Measurements from ENCODE around the gene MMP7.
A peak's percentile ranks its signal among the peaks of the same experiment; 100 is the strongest.
"Not testable (repeated sequence)": the region's sequence is repeated elsewhere in the genome, so short reads cannot be mapped to it uniquely, and the experiment has no call there.

Gene MMP7

DNA sequence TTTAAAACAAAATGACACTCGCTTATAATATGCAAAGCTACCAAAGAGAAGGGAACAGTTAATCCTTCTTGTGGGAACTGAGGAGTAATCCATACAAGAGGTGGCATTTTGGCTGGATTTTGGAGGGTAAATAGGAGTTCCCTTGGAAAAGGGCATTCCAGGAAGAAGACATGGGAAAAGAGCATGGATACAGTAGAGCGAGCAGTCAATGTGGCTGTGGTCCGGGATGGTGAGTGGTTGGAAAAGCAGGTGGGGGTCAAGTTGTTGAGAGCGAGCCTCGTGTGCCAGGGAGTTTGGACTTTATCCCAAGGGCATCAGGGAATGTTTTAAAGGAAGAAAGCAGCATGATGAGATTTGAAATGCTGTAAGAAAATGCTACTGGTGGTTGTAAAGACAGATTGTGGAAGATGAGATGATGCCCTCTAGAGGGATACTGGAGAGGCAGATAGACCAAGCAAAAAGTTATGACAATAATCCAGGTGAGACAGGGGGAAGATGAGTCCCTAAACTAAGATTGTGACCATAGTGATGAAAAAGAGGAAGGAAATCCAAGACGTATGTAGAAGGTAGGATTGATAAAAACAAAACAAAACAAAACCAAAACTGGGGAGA lies 3.8 kb upstream of the MMP7 start:
- no peak for DNase-seq

DNA sequence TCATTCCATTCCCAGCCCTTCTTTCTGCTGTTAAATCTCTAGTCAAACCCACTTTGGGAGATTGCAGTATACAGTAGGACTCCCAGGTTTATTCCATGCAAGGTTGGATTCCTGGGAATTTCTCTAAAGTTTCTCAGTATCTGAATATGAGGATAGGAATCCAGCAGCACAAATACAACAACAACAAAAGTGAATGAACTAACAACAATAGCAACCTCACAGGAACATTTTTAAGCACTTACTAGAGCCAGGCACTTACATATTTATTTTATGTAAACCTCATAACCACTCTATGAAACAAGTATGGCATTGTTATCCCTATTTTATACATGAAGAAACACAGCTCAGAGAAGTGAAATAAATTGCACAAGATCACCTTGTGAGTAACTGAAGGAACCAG lies 1.9 kb downstream of the MMP7 start:
- DNase-seq, result no peak

DNA sequence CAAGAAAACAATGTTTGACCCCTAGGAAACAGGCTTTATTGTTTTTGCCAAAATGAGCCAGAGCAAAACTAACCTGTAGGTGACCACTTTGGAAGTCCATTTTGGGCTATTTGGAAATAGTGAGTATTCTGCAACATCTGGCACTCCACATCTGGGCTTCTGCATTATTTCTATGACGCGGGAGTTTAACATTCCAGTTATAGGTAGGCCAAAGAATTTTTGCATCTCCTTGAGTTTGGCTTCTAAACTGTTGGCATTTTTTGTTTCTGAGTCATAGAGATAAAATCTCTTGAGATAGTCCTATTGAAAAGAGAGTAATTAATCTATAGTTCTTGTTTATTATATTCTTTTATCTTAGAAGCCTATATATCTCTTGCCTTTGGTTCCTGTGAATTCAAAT lies 2.9 kb downstream of the MMP7 start:
- DNase-seq, result no peak

DNA sequence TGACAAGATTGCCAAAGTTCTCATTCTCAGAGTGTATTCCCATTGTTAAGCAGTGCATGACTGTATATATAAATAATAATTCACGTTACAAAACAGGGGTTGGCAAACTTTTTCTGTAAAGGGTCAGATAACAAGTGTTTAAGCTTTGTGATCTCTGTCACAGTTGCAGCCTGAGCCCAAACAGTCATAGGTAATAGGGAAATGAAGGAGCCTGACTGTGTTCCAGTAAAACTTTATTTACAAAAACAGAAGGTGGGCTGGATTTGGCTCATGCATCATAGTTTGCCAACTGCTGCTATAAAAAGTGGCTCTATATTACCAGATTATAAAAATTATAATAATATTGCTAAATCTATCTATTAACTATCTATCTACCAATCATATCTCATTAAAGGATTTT lies 3.5 kb downstream of the MMP7 start:
- no peak for DNase-seq

DNA sequence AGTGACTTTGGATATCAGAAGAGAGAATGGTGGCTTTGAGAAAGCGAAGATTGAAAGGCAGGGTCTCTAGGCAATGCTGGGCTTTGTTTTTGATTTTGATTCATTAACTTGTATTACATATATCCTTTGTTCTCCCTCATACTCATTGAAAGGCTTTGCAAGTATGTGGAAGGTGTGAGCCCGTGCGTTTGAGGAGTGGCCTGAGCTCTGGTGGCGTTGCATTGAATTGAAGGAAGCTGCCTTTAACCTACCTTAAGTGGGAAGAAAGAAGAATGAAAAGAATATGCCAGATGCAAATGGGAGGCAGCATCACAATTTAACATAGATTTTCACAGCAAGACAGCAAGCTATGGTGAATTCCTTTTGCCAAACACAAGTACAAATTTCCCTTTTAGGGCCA lies 6.7 kb downstream of the MMP7 start:
- no peak for DNase-seq

DNA sequence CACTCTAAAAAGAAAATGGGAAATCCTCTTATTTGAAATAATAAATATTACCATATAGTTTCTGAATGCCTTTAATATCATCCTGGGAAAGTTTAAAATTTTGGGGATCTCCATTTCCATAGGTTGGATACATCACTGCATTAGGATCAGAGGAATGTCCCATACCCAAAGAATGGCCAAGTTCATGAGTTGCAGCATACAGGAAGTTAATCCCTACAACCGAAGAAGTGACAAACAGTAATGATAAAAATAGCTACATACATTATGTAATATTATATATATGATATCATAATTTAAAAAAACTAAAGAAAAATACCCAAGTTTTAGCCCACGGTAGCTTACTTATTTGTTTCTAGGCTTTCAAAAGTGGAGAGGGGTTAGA lies 7.4 kb downstream of the MMP7 start:
- no peak for DNase-seq

DNA sequence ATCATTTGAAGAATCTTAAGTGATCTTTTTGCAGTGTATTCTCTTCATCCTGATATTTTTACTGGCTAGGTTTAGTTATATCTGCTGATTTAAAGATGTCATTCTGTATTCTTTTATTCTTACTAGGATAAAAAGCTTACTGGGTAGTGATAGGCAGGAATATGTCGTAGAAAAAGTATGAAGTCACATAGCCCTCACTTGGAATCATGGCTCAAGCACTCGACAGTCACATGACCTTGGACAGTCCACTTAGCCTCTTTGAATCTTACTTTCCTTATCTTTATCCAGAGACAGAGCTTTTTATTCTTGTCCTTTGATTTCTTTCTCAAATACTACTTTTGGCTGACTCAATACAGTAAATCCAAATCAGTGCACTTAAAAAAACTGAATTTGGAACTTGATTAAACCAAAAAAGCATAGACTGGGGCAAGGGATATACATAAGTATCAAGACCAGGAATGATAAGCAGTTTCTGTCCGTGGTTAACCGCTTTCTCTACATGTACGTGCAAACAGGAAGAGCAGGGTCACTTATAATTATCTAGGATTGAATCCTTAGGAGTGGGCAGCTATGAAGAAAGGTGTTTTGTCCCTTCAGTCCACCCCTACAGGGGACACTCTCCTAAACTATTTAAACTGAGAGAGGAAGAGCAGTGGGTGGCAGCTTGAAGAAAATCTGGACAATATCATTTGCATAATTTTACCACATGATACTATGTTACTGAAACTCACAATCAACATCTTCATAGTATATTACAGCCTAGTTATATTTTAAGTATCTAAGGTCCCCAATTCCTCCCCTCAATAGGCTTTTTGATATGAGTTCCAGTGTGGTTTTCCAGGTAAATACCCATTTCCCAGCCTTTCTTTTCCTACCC lies 8.0 kb downstream of the MMP7 start:
- DNase-seq, result no peak

DNA sequence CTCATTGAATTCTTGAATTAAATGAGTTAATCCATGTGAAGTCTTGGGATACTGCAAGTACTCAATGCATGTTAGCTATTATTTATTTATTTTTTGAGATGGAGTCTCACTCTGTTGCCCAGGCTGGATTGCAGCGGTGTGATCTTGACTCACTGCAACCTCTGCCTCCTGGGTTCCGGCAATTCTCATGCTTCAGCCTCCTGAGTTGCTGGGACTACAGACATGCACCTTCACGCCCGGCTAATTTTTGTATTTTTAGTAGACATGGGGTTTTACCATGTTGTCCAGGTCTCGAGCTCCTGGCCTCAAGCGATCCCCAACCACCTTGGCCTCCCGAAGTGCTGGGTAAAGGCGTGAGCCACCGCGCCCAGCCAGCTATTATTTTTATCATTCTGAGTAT lies 9.4 kb downstream of the MMP7 start:
- no peak for DNase-seq

DNA sequence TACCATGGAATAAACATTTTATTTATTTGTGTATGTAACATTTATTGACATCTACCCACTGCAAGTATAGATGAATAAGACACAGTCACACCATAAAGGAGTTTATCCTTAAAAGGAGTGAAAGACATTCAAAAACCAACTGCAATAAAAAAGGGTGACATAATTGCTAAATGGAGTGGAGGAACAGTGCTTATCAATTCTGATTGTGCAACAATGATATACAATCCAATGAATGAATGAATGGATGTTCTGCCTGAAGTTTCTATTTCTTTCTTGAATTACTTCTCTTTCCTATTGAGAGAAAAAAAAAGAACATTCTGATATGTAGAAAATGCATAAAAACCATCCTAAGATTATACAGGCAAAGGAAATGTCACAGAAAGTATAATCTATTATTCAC lies 10.0 kb downstream of the MMP7 start:
- no peak for DNase-seq

DNA sequence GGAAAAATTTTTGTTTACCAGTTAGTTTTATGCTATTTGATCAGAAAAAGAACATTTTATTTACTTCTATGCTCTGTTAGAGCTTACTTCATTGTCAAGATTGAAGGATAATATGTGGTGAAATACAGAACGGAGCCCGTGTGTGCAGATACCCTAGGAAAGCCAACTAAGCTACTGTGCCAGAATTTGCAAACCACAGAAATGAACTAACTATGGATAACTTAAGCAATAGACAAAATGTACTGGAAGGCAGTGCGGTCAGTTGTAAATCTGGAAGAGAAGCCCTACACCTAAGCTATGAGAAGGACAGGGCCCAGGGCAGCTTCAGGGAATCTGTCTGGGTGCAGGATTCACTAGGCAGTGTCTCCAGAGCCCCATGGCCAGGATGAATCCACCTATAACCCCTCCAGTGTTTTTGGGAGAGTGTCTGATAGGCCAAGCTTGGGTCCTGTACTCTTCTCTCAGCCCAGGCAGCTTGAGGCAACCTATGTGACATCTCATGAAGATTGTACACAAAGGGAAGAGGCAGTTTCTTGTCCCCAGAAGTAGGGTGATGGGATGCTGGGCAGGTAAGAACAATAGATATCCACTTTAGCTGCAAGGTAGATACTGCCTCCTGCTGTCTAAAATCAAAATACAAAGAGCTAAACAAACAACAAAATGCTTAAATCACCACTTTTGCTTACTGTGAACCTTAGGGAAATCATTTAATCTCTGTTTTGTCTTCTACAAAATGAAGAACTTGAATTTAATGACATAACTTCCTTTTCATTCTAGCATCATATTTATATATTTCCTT lies 12.1 kb downstream of the MMP7 start:
- no peak for DNase-seq

DNA sequence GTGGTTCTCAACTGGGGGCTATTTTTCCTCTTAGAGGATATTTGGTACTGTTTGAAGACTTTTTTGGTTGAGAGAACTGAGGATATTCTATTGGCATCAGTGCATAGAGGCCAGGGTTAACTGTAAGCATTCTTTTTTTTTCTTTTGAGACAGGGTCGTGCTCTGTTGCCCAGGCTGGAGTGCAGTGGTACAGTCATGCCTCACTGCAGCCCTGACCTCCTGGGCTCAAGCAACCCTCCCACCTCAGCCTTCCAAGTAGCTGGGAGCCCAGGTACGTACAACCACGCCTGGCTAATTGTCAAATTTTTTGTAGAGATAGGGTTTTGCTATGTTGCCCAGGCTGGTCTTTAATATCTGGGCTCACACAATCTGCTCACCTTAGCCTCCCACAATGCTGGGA lies 12.9 kb downstream of the MMP7 start:
- no peak for DNase-seq

DNA sequence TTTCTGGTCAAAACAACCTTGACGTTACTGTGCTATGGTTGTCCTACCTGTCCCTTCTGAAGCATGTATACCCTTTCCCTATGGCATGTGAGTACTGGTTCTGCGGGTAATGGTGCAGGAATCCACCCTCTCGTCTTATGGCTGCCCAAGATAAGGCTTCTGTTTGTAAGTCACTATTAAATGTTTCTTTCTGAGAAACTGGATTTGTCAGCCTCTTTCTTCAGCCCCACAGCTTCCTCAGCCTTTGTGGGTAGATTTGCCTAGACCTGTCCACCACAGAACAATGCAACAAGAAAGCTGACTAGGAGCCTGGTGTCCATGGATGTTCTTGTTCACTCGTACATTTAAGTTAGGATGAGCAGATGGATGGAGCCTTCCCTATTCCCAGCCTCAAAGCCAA lies 14.4 kb downstream of the MMP7 start:
- no peak for DNase-seq

DNA sequence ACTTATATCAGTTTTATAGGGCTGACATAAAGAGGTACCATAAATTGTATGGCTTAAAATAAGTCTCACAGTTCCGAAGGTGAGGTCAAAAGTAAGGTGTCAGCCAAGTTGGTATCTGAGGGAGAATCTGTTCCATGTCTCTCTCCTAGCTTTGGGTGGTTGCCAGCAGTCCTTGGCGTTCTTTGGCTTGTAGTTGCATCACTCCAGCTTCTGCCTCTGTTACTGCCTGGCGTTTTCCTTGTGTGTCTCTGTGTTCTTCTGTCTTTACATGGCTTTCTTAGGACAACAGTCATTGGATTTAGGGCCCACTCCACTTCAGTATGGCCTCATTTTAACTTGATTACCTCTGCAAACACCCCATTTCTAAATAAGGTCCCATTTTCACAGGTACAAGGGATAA lies 16.7 kb downstream of the MMP7 start:
- no peak for DNase-seq

DNA sequence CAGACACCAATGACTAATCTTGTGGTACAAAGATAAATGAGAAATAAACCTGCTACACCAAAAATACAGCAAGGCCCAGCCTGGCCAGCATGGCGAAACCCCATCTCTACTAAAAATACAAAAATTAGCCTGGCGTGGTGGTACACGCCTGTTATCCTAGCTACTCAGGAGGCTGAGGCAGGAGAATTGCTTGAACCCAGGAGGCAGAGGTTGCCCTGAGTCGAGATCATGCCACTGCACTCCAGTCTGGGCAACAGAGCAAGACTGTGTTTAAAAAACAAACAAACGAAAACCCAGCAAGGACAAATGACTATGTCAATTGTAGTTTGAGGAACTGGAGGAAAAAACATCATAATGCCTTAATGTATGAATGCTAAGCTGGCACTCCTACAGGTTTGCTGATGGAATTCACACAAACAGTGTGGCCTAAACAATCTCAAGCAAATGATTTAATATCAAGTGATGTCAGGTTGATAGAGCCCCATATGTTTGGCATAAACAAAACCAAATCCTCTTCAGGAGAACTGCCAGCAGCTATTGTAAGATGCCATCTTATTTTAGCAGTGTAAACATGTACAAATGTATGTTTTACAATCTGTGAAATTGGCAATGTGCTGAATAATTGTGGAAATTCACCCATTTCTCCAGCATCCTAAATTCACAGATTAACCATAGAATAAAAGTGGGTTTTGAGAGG lies 20.0 kb downstream of the MMP7 start:
- no peak for DNase-seq

DNA sequence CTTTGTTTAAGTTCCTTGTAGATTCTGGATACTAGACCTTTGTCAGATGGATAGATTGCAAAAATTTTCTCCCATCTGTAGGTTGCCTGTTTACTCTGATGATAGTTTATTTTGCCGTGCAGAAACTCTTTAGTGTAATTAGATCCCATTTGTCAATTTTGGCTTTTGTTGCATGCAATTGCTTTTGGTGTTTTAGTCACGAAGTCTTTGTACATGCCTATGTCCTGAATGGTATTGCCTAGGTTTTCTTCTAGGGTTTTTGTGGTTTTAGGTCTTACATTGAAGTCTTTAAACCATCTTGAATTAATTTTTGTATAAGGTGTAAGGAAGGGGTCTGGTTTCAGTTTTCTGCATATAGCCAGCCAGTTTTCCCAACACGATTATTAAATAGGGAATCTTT lies 27.7 kb downstream of the MMP7 start:
- not testable (repeated sequence) for DNase-seq

DNA sequence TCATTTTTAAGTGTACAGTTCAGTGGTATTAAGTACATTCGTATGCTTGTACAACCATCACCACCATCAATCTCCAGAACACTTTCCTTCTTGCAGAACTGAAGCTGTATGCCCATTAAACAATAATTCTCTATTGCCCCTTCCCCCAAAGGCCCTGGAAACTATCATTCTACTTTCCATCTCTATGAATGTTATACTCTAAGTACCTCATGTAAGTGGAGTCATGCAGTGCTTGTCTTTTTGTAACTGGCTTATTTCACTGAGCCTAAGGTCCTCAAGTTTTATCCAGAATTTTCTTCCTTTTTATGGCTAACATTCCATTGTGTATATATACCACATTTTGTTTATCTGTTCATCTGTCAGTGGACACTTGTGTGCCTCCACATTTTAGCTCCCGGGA lies 29.7 kb downstream of the MMP7 start:
- DNase-seq, result no peak

DNA sequence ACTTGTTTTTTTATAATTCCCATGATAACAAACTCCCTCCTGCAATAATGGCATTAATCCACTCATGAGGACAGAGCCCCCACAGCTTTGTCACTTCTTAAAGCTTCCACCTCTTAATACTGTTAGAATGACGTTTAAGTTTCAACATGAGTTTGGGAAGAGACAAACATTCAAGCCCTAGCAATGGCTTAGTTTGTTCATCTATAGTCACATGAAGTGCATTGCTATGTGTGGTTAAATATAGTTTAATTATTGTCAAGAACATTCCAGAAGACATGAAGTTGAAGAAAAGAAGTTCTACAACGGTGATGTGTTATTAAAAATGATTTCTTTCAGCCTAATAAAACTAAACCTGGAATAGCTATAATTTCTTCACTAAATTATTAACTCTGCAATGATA lies 30.6 kb downstream of the MMP7 start:
- DNase-seq, result no peak

DNA sequence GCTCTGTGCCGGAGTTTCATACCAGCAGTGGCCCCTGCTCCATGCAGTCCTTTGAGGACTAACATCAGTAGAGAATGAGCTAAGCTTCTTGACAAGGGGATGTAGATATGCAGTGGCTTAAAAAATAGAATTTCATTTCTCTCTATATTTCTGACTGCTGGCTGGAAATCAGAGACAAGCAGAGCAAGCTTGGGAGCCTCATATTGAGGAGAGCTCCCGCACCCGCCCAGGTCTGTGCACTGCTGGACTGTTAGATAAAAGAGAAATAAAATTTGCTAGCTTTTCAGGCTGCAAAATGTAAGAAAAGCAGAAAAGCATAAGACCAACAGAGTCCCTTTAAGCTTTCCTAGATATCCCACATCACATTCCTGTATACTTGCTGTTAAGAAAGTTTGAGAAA lies 31.4 kb downstream of the MMP7 start:
- DNase-seq, result no peak

DNA sequence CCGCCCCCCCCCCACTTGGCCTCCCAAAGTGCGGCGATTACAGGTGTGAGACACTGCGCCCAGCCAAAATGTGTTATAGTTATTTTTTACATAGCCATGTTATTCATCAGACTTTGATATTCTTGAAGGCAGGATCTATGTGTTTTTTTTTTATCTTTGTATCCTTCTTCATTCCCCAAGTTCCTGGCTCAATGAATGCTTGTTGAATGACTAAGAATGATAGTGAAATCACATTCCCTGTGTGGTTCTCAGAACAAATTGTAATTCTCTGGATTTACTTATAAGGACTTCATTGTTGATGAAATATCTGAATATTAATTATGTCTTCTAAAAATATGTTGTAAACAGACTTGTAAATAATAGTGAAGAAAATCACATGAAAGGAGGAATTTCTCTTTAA lies 33.5 kb downstream of the MMP7 start:
- DNase-seq, result no peak

DNA sequence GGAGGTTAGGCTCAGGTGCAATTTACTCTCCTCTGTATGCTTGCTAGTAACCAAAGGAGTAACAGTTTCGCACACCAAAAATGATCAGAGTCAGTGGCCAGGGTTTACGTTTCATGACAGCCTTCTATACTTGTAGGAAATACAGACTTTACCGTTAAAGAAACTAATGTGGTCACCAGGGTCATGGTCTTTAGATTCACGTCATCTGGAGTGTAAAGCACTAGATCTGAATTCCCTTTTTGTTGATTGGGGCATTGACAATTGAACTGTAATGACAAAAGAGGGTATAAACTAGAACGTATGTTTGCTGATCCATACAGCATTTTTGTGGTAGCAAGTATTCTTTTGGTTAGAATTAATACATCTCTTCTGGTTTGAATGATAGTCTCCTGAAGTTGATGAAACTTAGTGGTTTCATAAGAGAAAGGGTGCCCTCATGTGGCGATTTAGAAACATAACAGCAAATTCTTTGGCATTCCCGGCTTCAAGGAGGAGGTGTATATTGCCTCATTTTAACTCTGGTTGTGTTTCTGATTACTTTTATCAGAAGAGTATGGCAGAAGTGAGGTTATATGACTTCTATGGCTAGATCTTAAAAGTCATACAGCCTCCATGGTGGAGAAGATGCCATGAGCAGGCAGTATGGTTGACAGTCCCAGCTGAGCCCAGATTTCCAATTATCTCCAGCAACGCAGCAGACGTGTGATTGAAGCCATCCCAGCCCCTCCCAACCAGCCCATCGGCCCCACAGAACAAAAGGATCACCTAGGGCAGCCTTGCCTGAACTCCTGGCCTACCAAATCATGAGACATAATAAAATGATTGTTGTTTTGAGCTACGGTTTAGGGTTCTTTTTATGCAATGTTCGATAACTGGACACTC lies 35.1 kb downstream of the MMP7 start:
- peak; percentile 50 to 57 for DNase-seq

DNA sequence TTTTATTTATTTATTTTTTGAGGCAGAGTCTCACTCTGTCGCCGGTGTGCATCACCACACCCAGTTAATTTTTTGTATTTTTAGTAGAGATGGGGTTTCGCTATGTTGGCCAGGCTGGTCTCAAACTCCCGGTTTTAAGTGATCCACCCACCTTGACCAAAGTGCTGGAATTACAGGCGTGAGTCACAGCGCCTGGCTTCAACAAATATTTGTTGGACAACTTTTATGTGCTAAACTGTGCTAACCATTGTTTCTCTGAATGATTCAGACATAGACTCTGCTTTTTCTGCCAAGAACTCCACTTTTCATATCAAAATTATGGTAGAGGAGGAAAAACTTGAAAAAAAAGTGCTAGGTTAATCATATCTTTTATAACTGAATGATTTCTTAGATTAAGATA lies 36.3 kb downstream of the MMP7 start:
- DNase-seq, result no peak

DNA sequence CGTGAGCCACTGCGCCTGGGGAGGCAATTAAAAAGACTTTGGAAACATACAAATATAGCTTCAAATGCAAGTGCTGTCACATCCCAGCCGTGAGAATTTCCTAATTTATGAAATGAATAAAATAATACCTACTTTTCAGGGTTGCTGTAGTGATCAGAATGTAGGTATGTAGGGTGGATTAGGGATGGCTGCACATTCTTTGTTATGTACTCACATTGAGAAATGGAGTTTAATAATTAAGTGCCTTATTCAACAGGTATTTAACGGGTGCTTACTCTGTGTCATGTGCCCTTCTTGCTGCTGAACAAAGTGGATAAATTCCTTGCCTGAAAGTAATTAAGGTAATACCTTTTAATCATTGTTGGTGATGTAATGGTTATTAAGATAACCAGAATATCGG lies 37.0 kb downstream of the MMP7 start:
- no peak for DNase-seq

Measured in activated CD4-positive, alpha-beta T cell treated with anti-CD3 and anti-CD28 coated beads for 4 hours (primary cell).